CD1c-positive myeloid dendritic cell (primary cell): ENCODE measurements around the gene B4GALNT3.

ENCODE experiments used
- DNase-seq: peaks from one replicate; pipeline ENCODE4 v3.0.0-alpha.2; 2016; ENCODE audit errors: extremely low spot score

The B4GALNT3 gene

DNA sequence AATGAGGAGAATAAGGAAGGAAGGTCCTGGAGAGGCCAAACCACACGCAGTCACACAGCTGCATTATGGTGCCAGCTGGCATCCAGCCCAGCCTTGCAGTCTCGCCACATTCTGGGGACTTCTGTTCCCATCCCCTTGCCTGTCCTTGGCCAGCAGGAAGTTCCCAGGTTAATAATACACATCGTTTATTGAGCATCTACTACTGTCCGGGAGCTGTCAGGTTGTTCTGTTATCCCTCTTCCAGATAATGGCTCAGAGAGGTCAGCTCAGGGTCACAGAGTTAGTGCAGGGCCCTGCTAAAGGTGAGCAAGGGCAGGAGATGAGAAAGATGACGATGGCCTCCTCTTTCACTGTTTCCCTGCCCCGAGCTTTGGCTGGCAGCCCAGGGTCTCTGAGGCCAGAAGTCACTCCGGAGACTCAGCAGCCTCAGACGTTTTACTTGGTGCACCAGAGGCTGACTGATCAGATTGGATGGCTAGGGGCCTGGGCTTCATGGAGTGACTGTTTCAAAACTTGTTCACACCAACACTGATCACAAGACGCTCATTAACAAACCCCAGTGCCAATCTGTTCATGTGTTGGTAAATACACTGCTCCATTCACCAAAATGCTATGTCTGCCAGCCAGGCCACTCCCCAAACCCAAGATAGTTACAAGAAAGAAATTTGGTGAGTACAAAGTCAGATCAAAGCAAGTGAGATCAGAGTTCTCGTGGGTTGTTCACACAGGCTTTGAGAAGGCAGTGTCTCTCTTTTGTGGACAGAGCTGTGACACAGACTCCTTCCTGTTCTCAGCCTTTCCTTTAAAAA lies 79.2 kb downstream of the B4GALNT3 start:
- no peak for DNase-seq

- DNase-seq: no peak
Measured at GRCh38 chr12:539540-540310, 80.0 kb downstream of the B4GALNT3 start.

DNA sequence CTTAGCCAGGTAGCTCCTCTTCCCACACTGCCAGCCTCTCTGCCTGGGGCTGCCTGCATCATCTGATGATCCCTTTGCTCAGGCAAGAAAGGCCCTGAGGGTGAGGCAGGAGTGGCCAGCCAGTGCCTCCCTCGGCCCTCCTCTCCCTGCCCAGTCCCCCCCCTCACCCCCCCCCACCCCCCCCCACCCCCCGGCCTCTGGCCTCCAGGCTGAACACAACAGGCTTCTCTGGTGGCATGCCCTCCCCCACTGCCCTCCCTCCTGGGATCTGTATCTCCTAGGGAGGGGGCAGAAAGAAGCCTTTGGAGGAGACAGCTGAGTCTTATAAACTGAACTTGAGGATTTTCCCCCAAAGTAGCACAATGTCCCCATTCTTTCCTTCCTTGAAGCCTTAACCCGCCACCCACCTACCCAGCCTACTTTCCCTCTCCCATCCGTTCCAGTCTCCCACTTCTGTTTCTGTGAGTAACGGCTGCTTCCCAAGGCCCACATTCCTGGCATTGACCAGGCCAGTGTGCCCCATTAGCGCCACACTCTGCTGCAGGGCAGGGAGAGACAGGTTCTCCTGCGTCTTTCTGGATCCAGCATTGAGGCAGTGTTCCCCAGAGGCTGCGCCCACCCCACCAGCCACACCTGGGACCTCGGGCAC lies 82.1 kb downstream of the B4GALNT3 start:
- DNase-seq: no peak

DNA sequence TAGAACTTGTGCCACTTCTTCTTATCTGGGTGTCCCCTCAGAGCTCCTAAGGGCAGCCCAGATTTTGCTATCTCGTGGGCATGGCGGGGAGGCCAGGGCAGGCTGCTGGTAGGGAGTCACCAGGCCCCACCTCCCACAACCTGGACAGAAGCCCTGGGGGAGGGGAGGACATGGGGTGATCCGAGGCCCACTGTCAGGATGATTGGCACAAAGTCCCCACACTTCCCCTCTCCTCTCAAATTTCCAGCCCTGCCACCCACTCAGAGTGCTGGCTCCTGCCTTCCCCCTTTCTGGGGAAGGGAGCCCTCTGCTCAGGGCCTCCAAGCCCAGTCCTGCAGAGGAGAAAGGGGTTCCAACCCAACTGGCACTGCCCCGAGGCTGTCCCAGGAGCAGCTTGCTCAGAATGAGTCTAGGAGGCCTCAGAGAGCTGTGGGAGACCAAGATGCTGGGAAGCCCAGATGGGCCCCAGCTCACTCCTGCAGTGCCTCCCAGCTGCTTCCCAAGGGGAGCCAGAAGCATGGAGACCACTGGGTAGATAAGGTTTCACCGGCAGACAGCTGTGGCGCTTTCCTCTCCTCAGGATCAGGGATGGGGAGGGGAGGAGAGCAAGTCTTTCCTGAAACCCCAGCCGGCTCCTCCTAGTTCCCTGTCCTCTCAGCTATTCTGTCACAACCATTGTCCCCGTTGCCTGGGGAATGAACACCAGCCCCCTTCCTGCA lies 82.8 kb downstream of the B4GALNT3 start:
- DNase-seq: no peak

DNA sequence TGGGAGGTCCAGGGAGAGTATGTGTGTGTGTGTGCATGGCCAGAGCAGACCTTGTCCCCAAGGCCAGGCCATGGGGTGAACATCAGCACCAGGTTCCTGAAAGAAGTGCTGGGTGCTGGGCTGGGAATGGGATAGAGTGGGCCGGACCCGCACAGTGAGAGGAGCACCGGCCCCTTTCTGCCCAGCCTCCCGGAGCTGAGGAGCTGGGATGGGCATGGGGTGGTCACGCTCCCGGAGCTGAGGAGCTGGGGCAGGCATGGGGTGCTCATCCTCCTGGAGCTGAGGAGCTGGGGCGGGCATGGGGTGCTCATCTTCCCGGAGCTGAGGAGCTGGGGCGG lies 83.3 kb downstream of the B4GALNT3 start:
- no peak for DNase-seq

- DNase-seq: no peak
Measured at GRCh38 chr12:544142-544541, 84.4 kb downstream of the B4GALNT3 start.

DNA sequence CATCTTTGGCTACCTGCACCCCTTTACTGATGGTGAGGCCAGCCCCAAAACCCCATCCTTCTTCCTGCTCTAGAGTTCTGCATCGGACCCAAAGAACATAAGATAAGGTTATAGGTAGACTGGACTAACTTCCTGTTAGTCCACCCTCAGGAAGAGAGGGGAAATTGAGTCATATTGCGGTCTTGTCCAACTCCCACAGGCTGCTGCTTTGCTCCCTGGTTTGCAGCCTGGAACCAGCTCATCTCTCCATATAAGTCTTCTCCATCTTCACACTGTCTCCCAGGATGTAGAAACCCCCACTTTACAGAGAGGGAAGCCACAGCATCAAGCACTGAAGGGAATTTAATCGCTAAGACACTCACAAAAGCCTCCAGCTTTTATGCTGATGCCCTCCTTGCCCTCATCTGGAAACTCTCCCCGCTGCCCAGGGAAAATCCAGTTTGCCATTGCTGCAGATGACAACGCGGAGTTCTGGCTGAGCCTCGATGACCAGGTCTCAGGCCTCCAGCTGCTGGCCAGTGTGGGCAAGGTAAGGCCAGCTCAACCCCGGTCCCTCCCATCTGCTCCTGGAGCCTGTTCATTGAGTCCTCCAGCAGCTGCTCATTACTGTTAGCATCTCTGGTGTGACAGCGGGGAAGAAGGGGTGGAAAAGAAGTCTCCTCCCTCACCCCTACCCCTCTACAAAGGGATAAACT lies 85.3 kb downstream of the B4GALNT3 start:
- no peak for DNase-seq

DNA sequence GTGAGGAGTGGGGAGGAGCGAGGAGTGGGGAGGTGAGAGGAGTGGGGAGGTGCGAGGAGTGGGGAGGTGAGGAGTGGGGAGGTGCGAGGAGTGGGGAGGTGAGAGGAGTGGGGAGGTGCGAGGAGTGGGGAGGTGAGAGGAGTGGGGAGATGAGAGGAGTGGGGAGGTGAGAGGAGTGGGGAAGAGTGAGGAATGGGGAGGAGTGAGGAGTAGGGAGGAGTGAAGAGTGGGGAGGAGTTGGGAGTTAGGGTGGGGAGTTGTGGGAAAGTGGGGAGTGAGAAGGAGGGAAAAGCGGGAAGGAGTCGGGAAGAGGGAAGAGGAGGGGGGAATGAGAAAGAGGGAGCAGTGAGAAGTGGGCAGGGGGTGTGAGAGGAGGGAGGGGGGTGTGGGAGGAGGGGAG lies 86.1 kb downstream of the B4GALNT3 start:
- DNase-seq: no peak

GRCh38 chr12:546265-546919 lies 86.7 kb downstream of the B4GALNT3 start:
- peak; percentile 20 for DNase-seq

DNA sequence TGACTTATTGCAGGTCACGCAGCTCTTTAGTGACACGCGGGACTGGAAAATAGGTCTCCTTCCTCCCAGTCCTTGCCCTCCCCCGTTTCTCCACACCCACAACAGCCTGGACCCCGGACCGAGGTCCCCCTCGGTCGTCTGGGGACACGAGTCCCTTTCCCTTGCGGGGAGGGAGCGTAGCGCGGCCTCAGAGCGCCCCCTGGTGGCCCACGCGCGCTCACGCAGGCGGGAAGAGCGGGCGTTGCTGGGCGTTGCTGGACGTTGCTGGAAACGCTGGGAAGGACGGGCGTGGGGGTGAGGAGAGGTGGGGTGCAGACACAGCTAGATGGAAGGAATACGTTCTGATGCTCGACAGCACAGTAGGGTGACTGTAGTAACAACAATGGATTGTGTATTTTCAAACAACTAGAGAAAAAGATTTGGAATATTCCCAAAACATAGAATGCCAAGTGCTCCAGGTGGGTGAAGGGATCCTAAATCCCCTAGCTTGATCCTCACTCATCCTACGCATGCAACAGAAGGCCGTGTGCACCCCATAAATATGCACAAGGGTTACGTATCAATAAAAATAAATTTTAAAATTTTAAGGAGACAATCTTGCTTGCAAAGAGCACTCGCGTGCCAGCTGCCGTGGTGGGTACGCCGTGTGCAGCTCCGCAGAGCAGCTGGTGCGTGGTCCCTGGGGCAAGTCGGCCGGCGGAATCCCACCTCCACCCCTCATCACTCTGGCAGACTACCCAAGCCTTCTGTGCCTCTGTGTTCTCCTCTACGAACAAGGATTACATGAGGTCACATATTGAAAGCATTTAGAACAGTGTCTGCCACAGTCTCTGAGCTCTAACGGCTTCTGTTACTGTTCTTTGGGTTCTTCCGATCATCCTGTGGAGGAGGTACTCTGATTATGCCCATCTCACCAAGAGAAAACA lies 87.4 kb downstream of the B4GALNT3 start:
- peak; percentile 80 for DNase-seq

GRCh38 chr12:547883-548470 lies 88.2 kb downstream of the B4GALNT3 start:
- DNase-seq: no peak

- DNase-seq: no peak
Measured at GRCh38 chr12:549476-550082, 89.8 kb downstream of the B4GALNT3 start.

- no peak for DNase-seq
Measured at GRCh38 chr12:550473-551260, 90.9 kb downstream of the B4GALNT3 start.

DNA sequence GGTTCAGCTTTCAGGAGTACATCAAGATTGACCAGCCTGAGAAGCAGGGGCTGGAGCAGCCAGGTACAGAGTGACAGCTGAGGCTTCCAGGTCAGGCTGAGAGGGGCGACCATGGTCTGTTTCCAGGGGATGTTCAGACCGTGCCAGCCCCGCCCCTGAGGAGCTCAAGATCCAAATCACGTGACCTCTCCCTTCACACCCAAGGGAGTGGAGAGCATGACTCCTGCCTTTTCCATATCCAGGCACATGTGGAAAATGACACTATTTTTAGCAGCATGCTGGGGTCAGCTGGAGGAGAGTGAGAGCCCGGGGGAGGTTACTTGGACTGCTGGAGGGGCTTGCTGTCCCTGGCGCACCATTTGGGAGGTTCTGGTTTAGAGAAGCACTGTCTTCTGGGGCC lies 92.7 kb downstream of the B4GALNT3 start:
- no peak for DNase-seq

- no peak for DNase-seq
Measured at GRCh38 chr12:553216-554000, 93.7 kb downstream of the B4GALNT3 start.

- DNase-seq: no peak
Measured at GRCh38 chr12:554001-554285, 94.2 kb downstream of the B4GALNT3 start.

DNA sequence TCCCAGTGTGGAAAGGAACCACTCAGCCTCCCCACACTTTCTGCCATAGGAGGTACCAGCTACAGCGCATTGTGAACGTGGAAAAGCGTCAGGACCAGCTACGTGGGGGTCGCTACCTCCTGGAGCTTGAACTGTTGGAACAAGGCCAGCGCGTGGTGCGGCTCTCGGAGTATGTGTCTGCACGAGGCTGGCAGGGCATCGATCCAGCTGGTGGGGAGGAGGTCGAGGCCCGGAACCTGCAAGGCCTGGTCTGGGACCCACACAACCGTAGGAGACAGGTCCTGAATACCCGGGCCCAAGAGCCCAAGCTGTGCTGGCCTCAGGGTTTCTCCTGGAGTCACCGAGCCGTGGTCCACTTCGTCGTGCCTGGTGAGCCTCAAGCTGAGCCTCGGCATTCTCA lies 96.8 kb downstream of the B4GALNT3 start:
- no peak for DNase-seq

DNA sequence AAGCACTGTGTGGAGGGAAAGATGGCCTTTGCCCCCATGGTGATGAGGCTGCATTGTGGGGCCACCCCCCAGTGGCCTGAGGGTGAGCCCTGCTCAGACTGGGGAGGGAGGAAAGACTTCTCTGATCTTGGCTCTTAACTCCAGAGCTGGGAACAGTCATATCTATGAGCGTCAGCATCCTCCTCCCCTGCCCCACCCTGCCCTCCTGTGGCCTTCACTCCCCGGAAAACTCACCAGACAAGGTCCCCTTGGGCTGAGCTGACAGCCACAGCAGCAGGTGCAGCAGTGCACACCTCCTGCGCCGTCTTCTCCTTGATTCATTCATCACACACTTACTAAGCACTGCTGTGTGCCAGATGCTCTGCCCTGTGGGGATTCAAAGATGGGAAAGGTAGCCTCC lies 98.8 kb downstream of the B4GALNT3 start:
- DNase-seq: no peak
